IPS-NIHi7 (cell line): ENCODE data around the gene CCDC142.

Experiments used
- DNase-seq: peaks from one replicate; pipeline ENCODE4 v3.0.0; 2012; ENCODE audit warnings: mixed read lengths; ENCODE audit errors: extremely low spot score

Gene CCDC142, protein sequence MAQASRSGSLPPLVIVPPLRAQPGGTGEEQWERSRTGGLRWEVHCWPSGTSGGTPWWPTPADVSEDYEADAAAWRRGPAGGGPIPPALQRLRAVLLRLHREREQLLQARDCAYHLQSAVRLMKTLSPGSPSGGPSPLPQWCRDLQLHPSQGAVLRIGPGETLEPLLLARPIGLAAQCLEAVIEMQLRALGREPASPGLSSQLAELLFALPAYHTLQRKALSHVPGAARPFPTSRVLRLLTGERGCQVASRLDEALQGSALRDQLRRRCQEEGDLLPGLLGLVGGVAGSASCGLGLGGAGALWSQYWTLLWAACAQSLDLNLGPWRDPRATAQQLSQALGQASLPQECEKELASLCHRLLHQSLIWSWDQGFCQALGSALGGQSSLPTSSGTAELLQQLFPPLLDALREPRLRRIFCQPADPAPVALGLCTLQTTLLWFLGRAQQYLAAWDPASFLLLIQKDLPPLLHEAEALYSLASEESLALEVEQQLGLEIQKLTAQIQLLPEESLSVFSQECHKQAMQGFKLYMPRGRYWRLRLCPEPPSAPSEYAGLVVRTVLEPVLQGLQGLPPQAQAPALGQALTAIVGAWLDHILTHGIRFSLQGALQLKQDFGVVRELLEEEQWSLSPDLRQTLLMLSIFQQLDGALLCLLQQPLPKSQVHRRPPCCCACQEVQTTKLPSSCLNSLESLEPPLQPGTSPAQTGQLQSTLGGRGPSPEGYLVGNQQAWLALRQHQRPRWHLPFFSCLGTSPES

DNA sequence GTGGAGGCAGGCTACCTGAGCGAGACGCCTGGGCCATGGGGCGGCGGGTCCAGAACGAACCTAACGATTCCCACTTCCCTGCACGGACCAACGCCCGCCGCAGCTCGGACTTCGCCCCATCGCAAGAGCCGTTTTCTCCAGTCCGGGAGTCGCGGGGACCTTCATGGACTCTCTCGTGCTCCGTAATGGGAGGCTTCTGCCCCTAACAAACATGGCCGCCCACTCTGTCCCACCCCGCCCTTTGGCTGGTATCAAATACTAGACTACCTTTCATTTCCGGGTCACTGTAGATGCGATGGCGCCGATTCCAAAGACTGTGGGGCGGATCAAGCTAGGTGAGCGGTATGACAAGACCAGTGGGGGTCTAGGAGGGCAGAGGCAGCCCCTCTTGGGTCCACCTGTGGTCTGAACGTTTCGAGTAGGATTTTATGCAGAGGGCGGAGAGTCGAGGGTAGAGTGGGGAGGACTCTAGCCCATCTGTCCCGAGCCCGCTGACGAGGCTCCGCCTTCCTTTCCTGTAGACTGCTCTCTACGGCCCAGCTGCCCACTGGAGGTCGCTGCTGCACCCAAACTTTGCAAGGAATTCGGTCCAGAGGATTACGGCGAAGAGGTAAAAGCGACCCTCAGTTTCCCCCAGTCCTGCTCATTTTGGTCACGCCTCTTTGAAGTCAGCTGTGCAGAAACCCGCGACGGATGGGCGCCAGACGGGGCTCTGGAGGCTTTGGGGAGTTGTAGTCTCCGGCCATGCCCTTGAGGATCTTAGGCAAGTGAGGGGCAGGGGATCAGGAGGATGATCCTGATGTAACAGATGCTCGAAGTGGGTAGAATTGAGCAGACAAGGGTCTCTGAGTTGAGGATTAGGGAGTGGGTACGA is at the start of gene CCDC142, which contains the start of gene TTC31:
TSS of gene CCDC142 (minus strand) at position 198 of the 874 bp plus-strand sequence. CDS start at position 37, 161 bp downstream.
TSS of gene TTC31 (plus strand) at position 281 of the 874 bp plus-strand sequence. CDS start at position 296, 15 bp downstream.
- DNase-seq, result peak; percentile 91

DNA sequence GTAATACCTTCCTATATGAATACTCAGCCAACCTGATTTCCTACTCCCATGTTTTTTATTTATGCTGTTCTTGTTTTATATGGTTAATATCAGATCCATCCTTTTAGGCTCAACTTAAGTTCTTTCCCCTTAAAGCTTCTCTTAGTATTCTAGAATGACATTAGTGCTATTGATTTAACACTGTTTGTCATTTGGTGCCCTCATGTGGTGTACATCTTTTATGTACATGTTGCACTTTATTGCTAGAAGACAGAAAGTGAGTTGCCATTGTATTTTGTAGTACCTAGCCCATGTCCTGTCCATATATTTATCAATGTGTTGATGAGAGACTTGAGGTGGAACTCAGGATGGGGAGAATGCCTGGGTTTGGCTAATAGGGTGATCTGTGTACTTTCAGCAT is 49.4 kb upstream of the CCDC142 start:
- DNase-seq, result no peak

DNA sequence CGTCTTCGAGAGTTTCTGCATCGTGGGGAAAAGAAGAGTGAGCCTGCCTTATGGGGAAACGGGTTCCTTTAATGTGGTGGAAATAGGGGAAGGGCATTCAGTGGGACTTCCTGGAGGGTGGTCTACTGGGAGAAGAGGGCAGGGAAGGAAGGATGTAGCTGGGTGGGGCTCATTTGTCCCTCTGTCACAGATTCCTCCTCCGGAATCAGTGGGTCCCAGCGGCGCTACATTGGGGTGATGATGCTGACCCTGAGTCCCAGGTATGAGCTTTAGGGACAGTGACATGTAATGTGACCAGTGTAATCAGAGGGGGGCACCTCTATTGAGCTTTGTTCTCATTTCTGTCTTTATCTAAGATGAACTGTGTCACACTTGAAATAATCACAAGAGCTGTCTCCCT is 48.9 kb upstream of the CCDC142 start:
- DNase-seq, result no peak

DNA sequence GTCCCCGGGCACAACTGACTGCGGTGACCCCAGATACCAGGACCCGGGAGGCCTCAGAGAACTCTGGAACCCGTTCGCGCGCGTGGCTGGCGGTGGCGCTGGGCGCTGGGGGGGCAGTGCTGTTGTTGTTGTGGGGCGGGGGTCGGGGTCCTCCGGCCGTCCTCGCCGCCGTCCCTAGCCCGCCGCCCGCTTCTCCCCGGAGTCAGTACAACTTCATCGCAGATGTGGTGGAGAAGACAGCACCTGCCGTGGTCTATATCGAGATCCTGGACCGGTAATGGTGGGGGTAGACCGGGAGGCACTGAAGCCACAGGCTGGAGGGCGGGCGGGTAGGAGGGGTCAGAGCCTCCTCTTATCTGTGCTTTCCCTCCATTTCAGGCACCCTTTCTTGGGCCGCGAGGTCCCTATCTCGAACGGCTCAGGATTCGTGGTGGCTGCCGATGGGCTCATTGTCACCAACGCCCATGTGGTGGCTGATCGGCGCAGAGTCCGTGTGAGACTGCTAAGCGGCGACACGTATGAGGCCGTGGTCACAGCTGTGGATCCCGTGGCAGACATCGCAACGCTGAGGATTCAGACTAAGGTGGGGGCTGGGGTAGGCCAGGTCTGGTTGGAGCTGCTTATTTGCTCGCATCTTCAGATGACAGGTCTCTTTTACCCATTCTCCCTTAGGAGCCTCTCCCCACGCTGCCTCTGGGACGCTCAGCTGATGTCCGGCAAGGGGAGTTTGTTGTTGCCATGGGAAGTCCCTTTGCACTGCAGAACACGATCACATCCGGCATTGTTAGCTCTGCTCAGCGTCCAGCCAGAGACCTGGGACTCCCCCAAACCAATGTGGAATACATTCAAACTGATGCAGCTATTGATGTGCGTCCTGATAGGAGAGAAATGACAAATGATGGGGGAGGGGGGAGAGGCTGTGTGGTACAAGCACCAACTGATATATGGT is 47.7 kb upstream of the CCDC142 start:
- peak; percentile 70 for DNase-seq

DNA sequence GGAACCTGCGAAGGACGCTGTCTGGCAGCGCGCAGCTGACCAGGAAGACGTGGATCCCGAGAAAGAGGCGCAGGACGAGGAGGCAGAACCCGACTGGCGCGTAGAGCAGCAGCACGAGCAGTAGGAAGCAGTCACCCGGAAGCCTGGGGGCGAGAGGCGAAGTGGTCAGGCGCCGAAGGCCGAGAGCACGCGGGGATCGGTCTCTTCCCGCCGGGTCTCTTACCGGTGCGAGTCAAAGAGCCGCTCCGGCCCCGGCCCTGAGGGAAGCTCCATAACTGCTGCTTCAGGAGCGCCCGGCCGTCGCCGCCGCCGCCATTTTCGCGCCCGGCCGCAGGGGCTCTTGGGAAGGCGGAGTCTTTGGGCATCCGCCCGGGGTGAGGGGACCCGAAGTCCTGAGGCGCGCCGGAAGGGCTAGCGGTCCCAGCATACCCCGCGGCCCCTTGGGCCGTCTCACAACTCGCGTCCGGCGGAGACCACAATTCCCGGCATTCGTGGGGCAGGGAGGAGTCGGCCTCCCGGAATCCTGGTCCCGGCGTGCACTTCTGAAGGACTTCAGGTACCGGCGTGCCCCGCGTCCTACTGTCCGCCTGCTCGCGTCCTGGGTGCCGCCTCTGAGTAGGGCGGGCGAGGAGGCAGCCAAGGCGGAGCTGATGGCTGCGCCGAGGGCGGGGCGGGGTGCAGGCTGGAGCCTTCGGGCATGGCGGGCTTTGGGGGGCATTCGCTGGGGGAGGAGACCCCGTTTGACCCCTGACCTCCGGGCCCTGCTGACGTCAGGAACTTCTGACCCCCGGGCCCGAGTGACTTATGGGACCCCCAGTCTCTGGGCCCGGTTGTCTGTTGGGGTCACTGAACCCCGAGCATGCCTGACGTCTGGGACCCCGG is 46.8 kb upstream of the CCDC142 start, which contains the start of the genes AUP1 and HTRA2:
TSS of gene AUP1 (minus strand) at position 350 of the 882 bp plus-strand sequence. CDS start at position 273, 77 bp downstream.
TSS of gene HTRA2 (plus strand) at position 577 of the 882 bp plus-strand sequence. CDS start at position 651, 74 bp downstream.
- DNase-seq, result peak; percentile 99

DNA sequence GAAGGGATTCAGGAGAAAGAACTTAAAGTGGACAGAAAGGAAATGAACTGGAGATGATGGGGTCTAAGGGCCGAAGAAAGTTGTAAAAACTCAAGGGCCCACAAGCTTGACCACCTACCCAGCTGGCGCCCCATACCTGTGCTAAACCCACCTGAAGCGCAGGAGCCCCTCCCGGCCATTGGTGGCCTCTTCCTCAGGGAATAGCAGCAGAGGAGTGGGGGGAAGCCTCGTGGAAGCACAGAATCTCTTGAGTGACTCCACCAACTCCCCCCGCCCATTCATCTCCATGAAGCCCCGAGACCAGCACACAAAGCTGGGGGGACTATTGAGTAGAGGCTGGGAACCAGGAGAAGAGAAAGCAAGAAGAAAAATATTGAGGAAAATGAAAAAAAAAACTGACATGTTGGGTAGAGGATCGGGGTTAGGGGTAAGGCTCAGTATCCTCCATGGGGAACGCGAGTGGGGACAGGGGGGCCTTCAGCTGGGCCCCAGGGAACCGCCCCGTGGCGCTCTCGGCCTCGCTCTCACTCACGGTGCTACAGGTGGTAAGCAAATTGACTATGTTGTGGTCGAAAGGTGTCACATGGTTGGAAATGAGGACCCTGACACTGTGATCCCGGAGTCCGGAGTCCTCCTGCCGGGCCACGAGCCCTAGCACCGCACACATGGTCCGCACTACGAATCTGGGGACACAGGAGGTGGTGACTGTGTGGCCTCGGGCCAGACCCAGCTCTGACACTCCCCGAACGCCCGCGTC is 46.0 kb upstream of the CCDC142 start:
- no peak for DNase-seq

DNA sequence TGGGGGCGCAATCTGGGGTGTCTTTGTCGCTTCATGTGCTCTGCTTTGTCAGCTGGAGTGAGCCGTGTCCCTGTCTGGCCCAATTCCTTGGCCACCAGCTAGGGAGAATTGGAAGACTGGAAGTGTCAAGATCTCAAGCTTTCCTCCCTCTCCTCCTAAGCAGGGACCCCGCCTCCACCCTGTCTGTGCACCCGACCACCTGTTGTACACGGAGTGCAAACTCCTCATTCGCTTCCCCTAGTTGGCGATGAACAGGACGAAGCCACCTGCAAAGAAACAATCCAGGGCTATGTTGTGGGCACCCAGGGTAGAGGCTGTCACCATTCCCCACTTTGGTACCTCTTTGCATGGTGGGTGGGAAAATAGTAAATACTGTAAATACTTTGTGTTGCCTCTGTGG is 44.9 kb upstream of the CCDC142 start:
- DNase-seq, result no peak

DNA sequence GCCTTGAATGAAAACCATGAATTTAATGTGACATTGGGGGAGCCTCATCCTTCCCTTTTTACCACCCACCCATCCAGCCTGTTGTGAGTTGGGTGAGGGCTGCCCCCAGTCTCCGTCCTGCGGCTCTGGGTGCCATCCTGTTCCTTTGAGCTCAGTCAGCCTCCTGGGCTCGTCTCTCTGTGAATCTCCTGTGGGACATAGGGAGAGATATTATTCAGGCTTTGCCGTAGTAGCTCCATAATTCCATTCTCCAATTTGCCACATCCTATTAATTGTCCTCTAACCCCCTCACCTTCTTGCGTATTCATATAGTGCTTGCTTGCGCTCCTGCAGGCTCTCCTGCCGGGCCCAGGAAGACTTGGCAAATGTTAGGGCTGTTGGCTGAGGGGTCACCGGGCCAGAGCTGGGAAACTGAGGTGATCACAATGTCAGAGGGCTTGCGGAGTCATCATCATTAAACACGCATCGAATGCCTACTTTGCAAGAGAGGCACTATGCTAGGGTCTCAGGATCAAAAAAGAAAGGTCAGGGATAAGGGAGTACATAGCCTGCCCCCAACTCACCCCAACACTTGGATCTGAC is 43.9 kb upstream of the CCDC142 start:
- DNase-seq, result no peak

DNA sequence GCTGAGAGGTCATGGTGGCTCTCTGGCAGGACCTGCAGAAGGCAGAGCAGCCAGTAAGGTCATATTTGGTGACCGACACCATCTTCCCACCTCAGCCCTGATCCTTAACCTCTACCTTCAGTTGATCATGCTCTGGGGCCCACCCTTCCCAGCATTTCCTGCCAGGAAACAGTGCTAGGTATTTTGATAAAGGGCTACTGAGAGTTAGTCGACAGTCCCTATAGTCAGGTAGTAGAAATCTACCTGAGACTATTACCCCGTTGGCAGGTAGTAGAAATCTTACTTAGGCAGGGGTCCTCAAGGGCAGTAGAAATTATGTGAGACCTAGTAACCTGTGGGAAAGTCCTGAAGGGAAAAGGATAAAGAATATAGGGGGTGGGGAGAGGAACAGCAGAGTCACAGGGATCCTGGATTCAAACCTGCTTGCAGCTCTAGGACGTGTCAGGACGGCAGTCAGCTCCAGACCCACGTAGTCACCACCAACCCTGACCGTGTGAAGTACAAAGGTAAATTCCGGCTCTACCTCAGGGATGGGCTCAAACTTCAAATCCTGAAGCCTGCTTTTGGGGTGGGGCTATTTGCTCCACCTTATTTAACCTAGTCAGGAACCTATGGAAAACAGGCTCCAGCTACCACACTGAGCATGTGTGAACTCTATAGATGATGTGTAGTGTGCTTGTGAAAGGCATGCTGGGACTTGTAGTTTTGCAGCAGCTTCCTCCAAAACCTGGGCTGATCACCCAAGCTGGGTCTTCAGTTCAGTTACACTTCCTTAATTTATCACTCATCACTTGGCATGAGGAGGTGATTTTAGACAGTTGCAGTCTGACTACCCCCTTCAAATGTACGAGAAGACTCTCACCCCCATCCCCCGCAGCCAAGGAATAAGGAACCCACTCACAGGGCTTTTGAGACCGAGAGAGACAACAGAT is 43.2 kb upstream of the CCDC142 start, which contains the start of gene DQX1:
TSS of gene DQX1 (minus strand) at position 515 of the 932 bp plus-strand sequence. CDS start at position 13, 502 bp downstream.
- DNase-seq, result peak; percentile 53

DNA sequence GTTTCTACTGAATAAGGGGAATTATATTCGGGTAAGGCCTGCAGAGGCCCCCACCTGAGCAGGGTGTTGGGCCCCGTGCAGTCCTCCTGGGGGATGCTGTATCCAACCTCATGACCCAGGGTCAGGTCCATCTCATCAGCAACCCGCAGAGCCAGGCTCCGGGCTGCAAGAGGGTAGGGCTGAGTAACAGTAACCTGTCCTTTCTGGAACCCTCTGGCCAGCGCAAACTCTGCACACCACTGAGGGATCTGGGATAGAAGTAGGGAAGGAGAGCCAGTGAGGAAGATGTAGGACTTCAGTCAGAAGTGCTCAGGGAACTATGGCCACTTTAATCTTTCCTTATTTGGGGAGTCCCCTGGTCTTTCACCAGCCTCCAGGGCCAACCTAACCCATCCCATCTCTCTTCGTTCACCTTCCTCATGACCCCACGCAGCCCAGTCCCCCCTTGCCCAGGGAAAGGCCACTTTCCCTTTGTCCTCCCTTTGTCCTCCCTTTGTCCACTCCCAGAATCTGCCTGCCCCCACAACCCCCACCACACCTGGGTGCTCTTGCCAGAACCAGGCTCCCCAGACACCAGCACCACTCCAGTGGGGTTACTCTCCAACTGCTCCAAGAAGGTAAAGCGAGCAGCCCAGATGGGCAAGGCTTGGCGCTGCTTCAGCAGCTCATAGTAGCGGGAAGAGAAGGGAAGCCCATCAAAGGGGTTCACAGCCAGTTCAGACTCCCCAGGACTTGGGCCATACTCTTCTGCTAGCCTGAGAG is 42.3 kb upstream of the CCDC142 start:
- no peak for DNase-seq

DNA sequence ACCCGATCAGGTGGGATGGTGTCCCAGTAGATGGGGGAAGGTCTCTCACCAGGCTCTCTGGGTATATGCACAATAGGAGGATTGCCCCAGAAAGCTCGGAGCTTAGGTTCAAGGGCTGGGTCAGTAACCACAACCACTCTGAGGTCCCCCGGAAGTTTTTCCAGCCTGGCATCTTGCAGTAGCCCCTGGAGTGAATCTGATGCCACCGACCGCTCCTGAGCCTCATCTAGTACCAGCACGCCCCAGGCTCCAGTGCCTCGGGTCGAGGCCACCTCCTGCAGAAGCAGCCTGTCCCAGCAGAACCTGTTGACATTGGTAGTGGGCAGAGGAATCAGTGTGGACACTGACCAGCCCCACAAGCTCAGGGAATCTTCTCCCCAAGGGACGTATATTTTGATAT is 41.2 kb upstream of the CCDC142 start:
- no peak for DNase-seq

DNA sequence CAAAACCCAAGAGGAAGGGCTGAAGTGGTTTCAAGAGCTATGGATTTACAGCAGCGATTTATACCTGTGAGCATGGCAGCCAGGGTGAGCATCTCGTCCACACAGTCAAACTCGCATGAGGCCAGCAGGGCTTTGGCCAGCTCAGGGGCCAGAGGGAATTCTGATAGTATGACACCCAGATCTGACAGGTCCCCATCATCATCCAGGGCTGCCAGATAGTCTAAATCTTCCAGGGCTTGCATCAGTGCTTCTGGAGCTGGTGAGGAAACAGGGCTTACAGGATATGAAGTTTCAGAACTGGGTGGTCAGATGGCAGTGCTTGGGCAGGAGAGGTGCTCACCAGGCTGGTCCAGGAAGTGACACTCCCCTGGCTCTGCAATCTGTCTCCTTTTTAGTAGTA is 39.7 kb upstream of the CCDC142 start:
- DNase-seq, result no peak

DNA sequence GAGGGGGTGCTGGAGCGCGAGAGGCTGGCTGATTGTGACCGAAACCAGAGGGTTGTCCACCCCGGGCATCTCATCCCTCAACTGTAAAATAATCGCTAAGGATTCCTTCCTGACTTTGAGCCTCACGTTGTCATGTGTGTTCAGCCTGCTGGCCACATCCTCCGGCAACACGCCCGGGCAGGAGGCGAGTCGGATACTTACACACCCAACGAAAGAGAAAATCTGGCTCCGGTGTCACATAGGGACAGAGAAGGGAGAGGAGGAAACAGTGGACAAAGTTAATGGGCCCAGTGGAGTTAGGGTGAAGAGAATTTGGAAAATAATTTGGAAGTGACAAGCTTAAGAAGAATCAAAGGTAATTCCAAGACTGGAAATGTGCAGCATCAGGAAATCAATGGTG is 33.9 kb upstream of the CCDC142 start:
- no peak for DNase-seq

DNA sequence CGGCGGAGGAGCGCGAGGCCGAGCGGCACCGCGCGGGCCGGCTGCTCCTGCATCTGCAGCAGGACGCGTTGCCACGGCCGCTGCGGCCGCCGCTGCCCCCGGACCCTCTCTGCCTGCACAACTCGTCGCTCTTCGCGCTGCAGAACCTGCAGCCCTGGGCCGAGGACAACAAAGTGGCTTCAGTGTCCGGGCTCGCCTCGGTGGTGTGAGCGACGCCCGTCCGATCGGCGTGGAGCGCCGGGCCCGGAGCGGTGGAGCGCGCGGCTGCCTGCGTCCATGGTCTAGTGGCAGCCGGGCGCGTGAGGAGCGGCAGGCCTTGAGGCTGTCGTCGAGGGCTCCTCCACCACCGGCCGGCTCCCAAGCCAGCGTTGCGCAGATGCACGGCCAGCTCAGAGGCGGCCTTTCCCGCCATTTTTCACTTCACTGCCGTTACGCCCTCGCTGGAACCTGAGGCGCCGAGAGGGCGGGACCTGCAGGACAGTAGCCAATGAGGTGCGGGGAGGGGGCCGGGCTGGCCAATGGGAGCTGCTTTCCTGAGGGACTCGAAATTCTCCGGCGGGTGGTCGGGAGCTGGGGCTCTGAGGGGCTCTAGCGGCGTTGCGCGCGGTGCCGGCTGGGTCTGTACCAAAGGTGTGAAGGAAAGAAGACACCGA is 33.3 kb upstream of the CCDC142 start:
- DNase-seq, result peak; percentile 94

DNA sequence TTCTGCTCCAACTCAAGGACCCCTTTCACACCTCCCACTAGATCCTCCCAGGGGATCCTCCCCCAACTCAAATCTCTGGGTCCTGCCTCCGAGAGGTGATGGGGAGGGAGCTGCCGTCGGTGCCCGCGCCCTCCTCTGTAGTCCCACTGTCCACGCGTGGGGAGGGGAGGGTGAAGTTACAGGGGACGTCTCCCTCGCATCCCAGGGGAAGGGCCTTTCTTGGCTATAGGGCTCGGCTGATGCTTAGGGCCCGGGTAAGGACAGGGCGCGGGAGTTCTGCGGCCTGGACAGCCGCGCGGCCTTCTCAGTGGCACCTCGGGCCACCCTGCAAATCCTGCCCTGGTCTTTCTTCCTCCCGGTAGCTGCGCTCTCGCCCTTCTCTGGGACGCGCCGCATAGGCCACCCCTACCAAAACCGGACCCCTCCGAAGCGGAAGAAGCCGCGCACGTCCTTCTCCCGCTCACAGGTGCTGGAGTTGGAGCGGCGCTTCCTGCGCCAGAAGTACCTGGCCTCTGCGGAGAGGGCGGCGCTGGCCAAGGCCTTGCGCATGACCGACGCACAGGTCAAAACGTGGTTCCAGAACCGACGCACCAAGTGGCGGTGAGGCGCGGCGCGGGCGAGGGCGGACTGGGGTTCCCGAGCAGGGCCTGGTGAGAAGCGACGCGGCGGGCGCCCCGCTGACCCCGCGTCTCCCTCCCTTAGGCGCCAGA is 32.6 kb upstream of the CCDC142 start:
- DNase-seq, result peak; percentile 35
